Right kidney (tissue), 1 donor: ENCODE measurements around the gene NRP1.
A peak's percentile ranks its signal among the peaks of the same experiment; 100 is the strongest.
"Not testable (repeated sequence)": the region's sequence is repeated elsewhere in the genome, so short reads cannot be mapped to it uniquely, and the experiment has no call there.

Experiments
- DNase-seq: peaks from one replicate; pipeline ENCODE4 v3.0.0-alpha.2; 2016

NRP1 gene

GRCh38 chr10:33237736-33238624 is 96.5 kb downstream of the NRP1 start:
- no peak for DNase-seq

GRCh38 chr10:33236916-33237315 is 97.6 kb downstream of the NRP1 start:
- no peak for DNase-seq

- DNase-seq, result no peak
Observed at GRCh38 chr10:33235951-33236350, 98.5 kb downstream of the NRP1 start.

- no peak for DNase-seq
Observed at GRCh38 chr10:33235251-33235884, 99.1 kb downstream of the NRP1 start.

- DNase-seq, result peak; percentile 69
Observed at GRCh38 chr10:33234831-33235237, 99.6 kb downstream of the NRP1 start.

- no peak for DNase-seq
Observed at GRCh38 chr10:33233635-33234034, 100.8 kb downstream of the NRP1 start.

GRCh38 chr10:33233221-33233620 is 101.2 kb downstream of the NRP1 start:
- DNase-seq, result no peak

- no peak for DNase-seq
Observed at GRCh38 chr10:33231621-33232350, 102.7 kb downstream of the NRP1 start.

GRCh38 chr10:33229949-33230267 is 104.6 kb downstream of the NRP1 start:
- no peak for DNase-seq

- DNase-seq, result no peak
Observed at GRCh38 chr10:33229252-33229948, 105.1 kb downstream of the NRP1 start.

GRCh38 chr10:33228426-33228825 is 106.0 kb downstream of the NRP1 start:
- DNase-seq, result no peak

GRCh38 chr10:33227489-33227888 is 107.0 kb downstream of the NRP1 start:
- DNase-seq, result no peak

GRCh38 chr10:33224251-33224965 is 110.1 kb downstream of the NRP1 start:
- no peak for DNase-seq

- peak; percentile 45 for DNase-seq
Observed at GRCh38 chr10:33223326-33224000, 111.0 kb downstream of the NRP1 start.

GRCh38 chr10:33222304-33222703 is 112.2 kb downstream of the NRP1 start:
- not testable (repeated sequence) for DNase-seq

GRCh38 chr10:33217854-33218253 is 116.6 kb downstream of the NRP1 start:
- no peak for DNase-seq

GRCh38 chr10:33216661-33217427 is 117.6 kb downstream of the NRP1 start:
- DNase-seq, result no peak

GRCh38 chr10:33215635-33216034 is 118.8 kb downstream of the NRP1 start:
- DNase-seq, result no peak

- DNase-seq, result no peak
Observed at GRCh38 chr10:33215154-33215553, 119.3 kb downstream of the NRP1 start.

GRCh38 chr10:33214174-33214573 is 120.3 kb downstream of the NRP1 start:
- no peak for DNase-seq
